Stomach (tissue), 9 donors: ENCODE measurements around the gene MET. TPM values are rescaled to one million over a fixed set of nuclear protein-coding genes. Genes with fewer than 3 reads are reported as not detected.

Experiments used
- DNase-seq, 2 donors: peaks; one replicate each; pipeline versions ENCODE4 v3.0.0 to v3.0.0-alpha.2; 2013 to 2019
- H3K27ac ChIP-seq, 5 donors: fragments of 200-600 bp in 4 of 5; sonication (generic) in 4 of 5; one replicate each; pipeline ENCODE4 v1.5.1; 2013 to 2019; ENCODE audit warnings: mild to moderate bottlenecking in 1 of 5, moderate library complexity in 1 of 5
- H3K27me3 ChIP-seq, 3 donors: fragments of 200-600 bp; sonication (generic); one replicate each; pipeline ENCODE4 v1.5.1; 2017 to 2019; ENCODE audit warnings: mixed run types in 1 of 3
- H3K36me3 ChIP-seq, 4 donors: fragments of 200-600 bp; sonication (generic); 1 replicate in 3 of 4; 2 replicates in 1 of 4; pipeline ENCODE4 v1.5.1; 2016 to 2019
- H3K4me1 ChIP-seq, 4 donors: fragments of 200-600 bp; sonication (generic); one replicate each; pipeline ENCODE4 v1.5.1; 2016 to 2019
- H3K4me3 ChIP-seq, 4 donors: fragments of 200-600 bp; sonication (generic) in 3 of 4; one replicate each; pipeline ENCODE4 v1.5.1; 2016 to 2019; ENCODE audit warnings: mild to moderate bottlenecking in 1 of 4
- H3K9me3 ChIP-seq, 4 donors: fragments of 200-600 bp; sonication (generic); one replicate each; pipeline ENCODE4 v1.5.1; 2016 to 2019
- EP300 ChIP-seq: sonication (generic); formaldehyde crosslinking; IDR thresholded peaks from one replicate; pipeline ENCODE4 v1.6.1; 2017; ENCODE audit warnings: antibody characterized with exemption
- POLR2A ChIP-seq, 4 donors: fragments of 450-650 bp; IDR thresholded peaks; one replicate each; pipeline ENCODE4 v1.6.1; 2016; ENCODE audit warnings: antibody characterized with exemption in 4 of 4, control low read depth in 2 of 4, mild to moderate bottlenecking in 1 of 4, moderate library complexity in 1 of 4
- POLR2AphosphoS5 ChIP-seq, 3 donors: sonication (generic); formaldehyde crosslinking; IDR thresholded peaks; one replicate each; pipeline ENCODE4 v1.6.1; 2016; ENCODE audit warnings: antibody characterized with exemption in 3 of 3
- WGBS, 5 donors: extraction: QIAGEN DNeasy Blood & Tissue Kit in 3 of 5; methylation state at CpG; one replicate each; pipeline versions ENCODE4 v1.1.5 to v1.1.7; 2013 to 2018; 5-methylcytosine and 5-hydroxymethylcytosine counted together
- intact Hi-C: fragments of 100-400 bp; cut with DNase I; formaldehyde crosslinking; loops from one replicate; pipeline ENCODE4 v1.15.1; 2023; ENCODE audit warnings: low total_unique reads
- polyA plus RNA-seq, 3 donors: library from polyadenylated mRNA; stranded (reverse); fragments of 200-250 nt; gene quantifications; one replicate each; pipeline ENCODE4 v1.2.3, GENCODE V29; 2013
- total RNA-seq, 5 donors: library from RNA; depleted of rRNA; stranded (reverse); fragments of >200 nt; gene quantifications; one replicate each; pipeline versions ENCODE4 v1.1.0 to v1.2.3, GENCODE V29; 2014 to 2016
- TF ChIP-seq, protein P1 (sequence below), 7 experiments: fragments of 450-650 bp in 4 of 7; fragments of 200-600 bp in 3 of 7; sonication (generic) in 3 of 7; IDR thresholded peaks; one replicate each; pipeline ENCODE4 v1.5.1; 2016 to 2019; ENCODE audit warnings: antibody characterized with exemption in 7 of 7, control low read depth in 2 of 7, mild to moderate bottlenecking in 1 of 7
- donor health status: healthy with polysubstance abuse.
- donor health status: Bipolar disorder and iron deficiency.
- donor health status: healthy.

MET gene
- total and polyA plus RNA-seq, 8 donors: 0.58 to 36.2 (median 4.3) TPM

- intact Hi-C loops: no loop called here
- Histone ChIP-seq H3K4me3 (no peak overlapping the region), H3K27ac (no peak overlapping the region), H3K27me3 (no peaks in the 10 kb centered on the region), H3K4me1 (no peaks in the 10 kb centered on the region), H3K9me3 (no peaks in the 10 kb centered on the region), H3K36me3 (no peaks in the 10 kb centered on the region)
- TF ChIP-seq EP300 (no peak), POLR2AphosphoS5 (IDR thresholded peaks at IDR 0.05) (no peak), POLR2A (IDR thresholded peaks at IDR 0.05) (no peak)
- TF ChIP-seq, protein P1, sequence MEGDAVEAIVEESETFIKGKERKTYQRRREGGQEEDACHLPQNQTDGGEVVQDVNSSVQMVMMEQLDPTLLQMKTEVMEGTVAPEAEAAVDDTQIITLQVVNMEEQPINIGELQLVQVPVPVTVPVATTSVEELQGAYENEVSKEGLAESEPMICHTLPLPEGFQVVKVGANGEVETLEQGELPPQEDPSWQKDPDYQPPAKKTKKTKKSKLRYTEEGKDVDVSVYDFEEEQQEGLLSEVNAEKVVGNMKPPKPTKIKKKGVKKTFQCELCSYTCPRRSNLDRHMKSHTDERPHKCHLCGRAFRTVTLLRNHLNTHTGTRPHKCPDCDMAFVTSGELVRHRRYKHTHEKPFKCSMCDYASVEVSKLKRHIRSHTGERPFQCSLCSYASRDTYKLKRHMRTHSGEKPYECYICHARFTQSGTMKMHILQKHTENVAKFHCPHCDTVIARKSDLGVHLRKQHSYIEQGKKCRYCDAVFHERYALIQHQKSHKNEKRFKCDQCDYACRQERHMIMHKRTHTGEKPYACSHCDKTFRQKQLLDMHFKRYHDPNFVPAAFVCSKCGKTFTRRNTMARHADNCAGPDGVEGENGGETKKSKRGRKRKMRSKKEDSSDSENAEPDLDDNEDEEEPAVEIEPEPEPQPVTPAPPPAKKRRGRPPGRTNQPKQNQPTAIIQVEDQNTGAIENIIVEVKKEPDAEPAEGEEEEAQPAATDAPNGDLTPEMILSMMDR (IDR thresholded peaks at IDR 0.05): no peak
- DNase-seq: no peak
- WGBS, 5 donors: 74 to 82% (median 79%) methylated on average over 6 of the region's 6 CpGs
These were observed 27.4 kb upstream of the MET start for GRCh38 chr7:116644628-116645027.

GRCh38 chr7:116647290-116647689, 24.7 kb upstream of the MET start:
- intact Hi-C loops: no loop called here

DNA sequence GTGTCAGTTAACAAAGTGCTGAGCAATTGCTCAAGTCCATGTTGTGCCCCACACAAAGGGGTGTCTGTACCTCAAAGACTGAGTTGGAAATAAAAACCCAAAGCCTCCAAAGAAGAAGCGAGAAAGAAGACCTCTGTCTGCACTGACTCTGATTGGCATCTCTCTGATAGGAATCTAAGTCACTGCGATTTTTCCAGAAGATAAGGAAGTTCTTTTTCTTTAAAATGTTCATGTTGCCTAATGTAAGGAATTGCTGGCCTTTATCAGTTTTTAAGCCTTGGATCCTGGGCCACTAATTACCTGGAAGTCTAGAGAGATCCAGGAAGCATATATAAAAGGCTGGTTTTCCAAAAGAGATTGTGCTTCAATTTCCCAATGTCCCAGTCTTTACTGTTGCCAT, 24.1 kb upstream of the MET start:
- H3K27me3 ChIP-seq: no peaks in the 10 kb centered on the region
- H3K4me3 ChIP-seq: no peak overlapping the region
- H3K27ac ChIP-seq: no peak overlapping the region
- H3K9me3 ChIP-seq: no peaks in the 10 kb centered on the region
- DNase-seq: no peak
- TF ChIP-seq POLR2AphosphoS5 (IDR thresholded peaks at IDR 0.05) (no peak), EP300 (no peak), POLR2A (IDR thresholded peaks at IDR 0.05) (no peak)
- TF ChIP-seq, protein P1 (IDR thresholded peaks at IDR 0.05): no peak
- H3K36me3 ChIP-seq: no peaks in the 10 kb centered on the region
- no peaks in the 10 kb centered on the region for H3K4me1 ChIP-seq
- 70 to 81% (median 76%) methylated on average over 2 of the region's 2 CpGs for WGBS, 5 donors
- intact Hi-C loops: no loop called here

More at GRCh38 chr7:116647290-116647689, 24.7 kb upstream of the MET start:
- DNase-seq: no peak
- no peaks in the 10 kb centered on the region for H3K4me1 ChIP-seq
- no peak overlapping the region for H3K27ac ChIP-seq
- no peaks in the 10 kb centered on the region for H3K27me3 ChIP-seq
- no peak overlapping the region for H3K4me3 ChIP-seq
- H3K36me3 ChIP-seq: no peaks in the 10 kb centered on the region
- H3K9me3 ChIP-seq: no peaks in the 10 kb centered on the region
- no peak for TF ChIP-seq POLR2AphosphoS5 (IDR thresholded peaks at IDR 0.05)
- TF ChIP-seq, protein P1 (IDR thresholded peaks at IDR 0.05): no peak
- TF ChIP-seq EP300: no peak
- TF ChIP-seq POLR2A (IDR thresholded peaks at IDR 0.05): no peak
- WGBS, 5 donors: 71 to 79% (median 74%) methylated on average over 2 of the region's 2 CpGs

DNA sequence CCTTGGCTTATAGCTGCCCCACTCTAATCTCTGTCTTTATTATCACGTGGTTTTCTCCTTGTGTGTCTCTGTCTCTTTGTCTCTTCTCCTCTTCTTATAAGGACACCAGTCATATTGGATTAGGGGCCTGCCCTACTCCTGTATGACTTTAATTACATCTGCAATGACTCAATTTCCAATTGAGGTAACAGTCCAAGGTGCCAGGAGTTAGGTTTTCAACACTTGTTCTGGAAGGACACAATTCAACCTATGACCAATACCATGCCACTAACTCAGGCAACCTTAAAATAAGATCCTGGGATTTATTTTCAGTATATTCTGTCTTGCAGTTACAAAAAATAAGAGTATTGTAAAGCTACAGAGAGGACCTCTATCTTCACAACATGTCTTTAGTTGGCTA, 21.6 kb upstream of the MET start:
- TF ChIP-seq POLR2A (IDR thresholded peaks at IDR 0.05) (no peak), POLR2AphosphoS5 (IDR thresholded peaks at IDR 0.05) (no peak), EP300 (no peak)
- TF ChIP-seq, protein P1 (IDR thresholded peaks at IDR 0.05): no peak
- Histone ChIP-seq H3K4me3 (no peak overlapping the region), H3K4me1 (no peaks in the 10 kb centered on the region), H3K36me3 (no peaks in the 10 kb centered on the region), H3K9me3 (no peaks in the 10 kb centered on the region), H3K27ac (no peak overlapping the region), H3K27me3 (no peaks in the 10 kb centered on the region)
- DNase-seq: no peak
- WGBS, 5 donors: 63 to 92% (median 91%) methylated on average over 1 of the region's 1 CpG
- intact Hi-C loops: no loop called here
